ENCODE results near the gene SNRNP70.
A peak's percentile ranks its signal among the peaks of the same experiment; 100 is the strongest.

The SNRNP70 gene

DNA sequence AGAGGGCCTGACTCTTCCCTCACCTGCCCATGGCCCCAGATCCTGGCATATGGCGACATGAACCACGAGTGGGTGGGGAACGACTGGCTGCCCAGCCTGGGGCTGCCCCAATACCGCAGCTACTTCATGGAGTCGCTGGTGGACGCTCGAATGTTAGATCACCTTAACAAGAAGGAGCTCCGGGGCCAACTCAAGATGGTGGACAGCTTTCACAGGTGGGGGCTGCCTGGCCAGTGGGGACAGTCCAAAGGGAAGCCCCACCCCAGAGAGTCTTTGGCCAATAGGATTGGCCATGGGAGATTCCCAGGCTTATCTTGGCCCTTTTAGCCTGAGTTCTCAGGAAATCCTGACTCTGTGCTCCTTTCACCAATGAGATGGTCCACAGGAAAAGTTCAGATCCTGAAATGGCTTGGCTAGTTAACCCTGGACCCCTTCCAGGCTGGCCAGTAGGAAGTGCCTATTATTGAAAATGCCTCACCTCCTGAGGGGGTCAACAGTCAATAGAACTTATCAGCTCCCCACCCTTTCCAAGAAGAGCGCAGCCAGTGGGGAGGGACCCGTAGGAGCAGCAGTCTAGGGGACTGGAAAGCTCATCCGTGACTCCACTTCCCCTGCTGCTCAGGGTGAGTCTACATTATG is 62.9 kb downstream of the SNRNP70 start:
- TF ChIP-seq CTCF (IDR thresholded peaks at IDR 0.05; ENCODE audit: low read depth, low read length) = no peak
- in situ Hi-C loops (cut with HindIII; ENCODE audit: low sequenced_read_pairs) = no loop called here
- H3K4me3 ChIP-seq (ENCODE audit: low read depth, low read length) = no peak overlapping the region
- DNase-seq (ENCODE audit: low read depth, low spot score) = no peak

GRCh38 chr19:49148784-49149651 is 63.8 kb downstream of the SNRNP70 start:
- in situ Hi-C loops (cut with HindIII; ENCODE audit: low sequenced_read_pairs) = no loop called here
- no peak for TF ChIP-seq CTCF (IDR thresholded peaks at IDR 0.05; ENCODE audit: low read depth, low read length)
- DNase-seq (ENCODE audit: low read depth, low spot score) = peak; percentile 89
- peak overlapping the region; percentile 78 for H3K4me3 ChIP-seq (ENCODE audit: low read depth, low read length)

GRCh38 chr19:49149652-49150105 is 64.4 kb downstream of the SNRNP70 start:
- DNase-seq (ENCODE audit: low read depth, low spot score) = peak; percentile 88
- peak overlapping the region; percentile 78 for H3K4me3 ChIP-seq (ENCODE audit: low read depth, low read length)
- in situ Hi-C loops (cut with HindIII; ENCODE audit: low sequenced_read_pairs) = no loop called here
- no peak for TF ChIP-seq CTCF (IDR thresholded peaks at IDR 0.05; ENCODE audit: low read depth, low read length)

- peak; percentile 84 for DNase-seq (ENCODE audit: low read depth, low spot score)
- in situ Hi-C loops (cut with HindIII; ENCODE audit: low sequenced_read_pairs) = no loop called here
- H3K4me3 ChIP-seq (ENCODE audit: low read depth, low read length) = peak overlapping the region; percentile 78
- no peak for TF ChIP-seq CTCF (IDR thresholded peaks at IDR 0.05; ENCODE audit: low read depth, low read length)
Observed at GRCh38 chr19:49150106-49150943, 65.1 kb downstream of the SNRNP70 start.

- TF ChIP-seq CTCF (IDR thresholded peaks at IDR 0.05; ENCODE audit: low read depth, low read length) = no peak
- no peak for DNase-seq (ENCODE audit: low read depth, low spot score)
- peak overlapping the region; percentile 78 for H3K4me3 ChIP-seq (ENCODE audit: low read depth, low read length)
- in situ Hi-C loops (cut with HindIII; ENCODE audit: low sequenced_read_pairs) = no loop called here
Observed at GRCh38 chr19:49150944-49151243, 65.6 kb downstream of the SNRNP70 start.

All from astrocyte of the spinal cord (primary cell).